ENCODE results near the gene CASP5.

The CASP5 gene

DNA sequence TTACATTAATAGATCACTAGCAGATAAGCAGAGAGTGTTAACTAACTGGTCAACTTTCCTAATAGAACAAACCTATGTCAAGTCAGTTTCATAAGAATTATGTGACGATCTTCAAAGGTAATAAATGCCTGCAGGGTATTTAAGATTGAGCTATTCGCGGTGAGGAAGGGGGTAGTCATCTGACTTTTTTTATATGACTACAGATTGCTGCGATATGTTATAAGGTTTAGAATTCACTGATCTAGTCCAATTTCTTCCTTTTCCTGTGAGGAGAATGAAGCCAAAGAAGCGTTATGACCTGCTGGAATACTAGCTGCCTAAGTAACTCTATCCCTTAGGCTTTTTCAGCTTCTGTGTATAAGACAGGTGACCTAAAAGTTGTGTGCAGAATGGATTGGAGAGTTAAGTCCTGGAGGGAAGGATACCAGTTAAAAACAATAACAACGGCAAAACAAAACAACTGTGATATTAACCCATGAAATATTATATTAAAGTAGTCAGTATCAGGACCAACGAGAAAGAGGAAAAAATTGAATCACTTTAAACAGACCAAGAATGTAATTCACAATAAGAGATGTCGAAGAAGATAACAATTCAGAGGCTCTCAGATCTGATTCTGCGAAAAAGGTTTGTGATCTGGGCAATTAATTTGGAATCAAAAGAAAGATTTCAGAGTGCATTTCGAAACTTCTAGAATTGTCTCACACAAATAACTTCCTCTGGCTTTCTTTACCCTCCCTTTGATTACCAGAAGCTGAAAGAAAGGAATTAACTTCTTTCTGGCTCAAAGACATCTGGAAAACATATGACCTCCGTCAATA, 55.2 kb downstream of the CASP5 start:
- DNase-seq (ENCODE audit: low read depth in 2 of 2) = no peak

DNA sequence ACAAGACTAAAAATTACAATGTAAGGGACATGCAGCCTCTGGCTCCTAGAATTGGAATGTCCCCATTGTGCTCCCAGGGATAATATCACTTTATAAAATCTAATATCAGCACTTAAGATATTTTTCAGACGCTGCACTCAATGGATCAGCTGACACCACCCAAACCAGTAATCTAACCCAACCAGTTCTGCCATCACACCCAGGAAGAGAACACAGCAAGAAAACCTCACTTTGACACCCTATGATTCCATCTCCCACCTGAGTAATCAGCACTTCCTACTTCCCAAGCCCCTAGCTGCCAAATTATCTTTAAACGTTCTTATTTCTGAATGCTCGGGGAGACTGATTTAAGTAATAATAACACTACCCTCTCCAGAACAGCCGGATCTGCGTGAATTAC, 57.2 kb downstream of the CASP5 start:
- no peak for DNase-seq (ENCODE audit: low read depth in 2 of 2)

DNA sequence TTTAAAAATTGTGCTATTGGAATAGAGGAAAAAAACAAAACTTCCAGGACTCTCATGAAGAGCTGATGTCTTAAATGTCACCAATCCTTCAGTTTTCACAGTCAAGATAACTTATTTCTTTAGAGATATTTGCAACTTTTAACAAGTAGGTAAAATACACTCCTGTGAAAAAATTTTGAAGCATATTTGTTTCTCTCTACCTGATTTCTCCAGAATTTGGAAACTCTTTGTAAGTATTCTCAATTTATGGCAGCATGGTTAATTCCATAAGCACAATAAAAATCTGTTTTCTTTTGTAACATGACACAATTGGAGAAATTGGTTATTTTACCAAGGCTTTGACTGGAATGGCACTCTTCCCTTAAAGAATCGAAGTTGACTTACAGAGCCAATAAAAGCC, 58.7 kb downstream of the CASP5 start:
- DNase-seq (ENCODE audit: low read depth in 2 of 2) = no peak

DNA sequence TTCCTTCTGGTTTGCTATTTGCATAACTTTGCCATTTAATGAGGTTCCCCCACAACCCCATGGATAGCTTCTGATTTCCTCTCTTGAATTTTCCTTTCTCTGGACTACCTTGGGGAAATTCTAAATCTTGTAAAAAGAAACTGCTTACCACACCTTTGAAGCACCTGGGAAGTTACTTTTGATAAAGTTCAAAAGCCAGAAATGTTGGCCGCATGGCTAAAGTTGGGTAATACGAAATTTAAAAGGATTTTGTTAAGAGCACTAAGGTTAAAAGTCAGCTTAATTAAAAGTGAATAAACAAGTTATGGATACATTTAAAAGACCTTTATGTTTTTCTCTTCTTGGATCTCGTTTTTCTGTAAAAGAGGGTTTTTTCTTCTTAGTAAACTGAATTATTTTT, 60.1 kb downstream of the CASP5 start:
- DNase-seq (ENCODE audit: low read depth in 2 of 2) = no peak

DNA sequence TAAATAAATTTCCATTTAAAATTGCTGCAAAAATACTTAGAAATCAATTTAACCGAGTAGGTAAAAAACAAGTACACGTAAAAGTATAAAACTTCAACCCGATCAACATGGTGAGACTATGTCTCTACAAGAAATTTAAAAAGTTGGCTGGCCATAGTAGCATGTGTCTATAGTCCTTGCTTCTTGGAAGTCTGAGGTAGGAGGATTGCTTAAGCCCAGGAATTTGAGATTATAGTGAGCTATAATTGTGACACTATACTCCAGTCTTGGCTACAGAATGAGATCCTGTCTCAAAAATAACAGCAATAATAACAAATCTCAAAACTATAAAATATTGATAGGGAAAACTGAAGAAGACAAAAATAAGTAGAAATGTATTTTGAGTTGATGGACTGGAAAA, 65.7 kb downstream of the CASP5 start:
- DNase-seq (ENCODE audit: low read depth in 2 of 2) = no peak

DNA sequence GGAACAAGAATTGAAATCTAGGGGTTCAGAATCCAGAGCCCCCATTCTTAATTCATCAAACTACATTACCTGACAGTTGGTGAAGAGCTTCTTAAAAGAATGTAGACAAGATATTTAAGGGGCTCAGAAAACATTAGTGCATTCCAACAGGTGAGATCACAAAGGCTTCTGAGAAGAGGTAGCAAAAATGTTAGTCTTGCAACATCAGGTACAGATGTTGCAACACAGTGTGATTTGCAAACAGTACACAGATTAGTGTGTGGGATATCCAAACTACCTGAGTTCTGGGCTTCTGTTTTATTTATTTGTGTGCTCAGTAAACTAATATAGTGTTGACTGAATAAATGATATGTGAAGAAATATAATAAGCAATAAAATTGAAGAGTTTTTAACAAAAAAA, 66.4 kb downstream of the CASP5 start:
- DNase-seq (ENCODE audit: low read depth in 2 of 2) = no peak

DNA sequence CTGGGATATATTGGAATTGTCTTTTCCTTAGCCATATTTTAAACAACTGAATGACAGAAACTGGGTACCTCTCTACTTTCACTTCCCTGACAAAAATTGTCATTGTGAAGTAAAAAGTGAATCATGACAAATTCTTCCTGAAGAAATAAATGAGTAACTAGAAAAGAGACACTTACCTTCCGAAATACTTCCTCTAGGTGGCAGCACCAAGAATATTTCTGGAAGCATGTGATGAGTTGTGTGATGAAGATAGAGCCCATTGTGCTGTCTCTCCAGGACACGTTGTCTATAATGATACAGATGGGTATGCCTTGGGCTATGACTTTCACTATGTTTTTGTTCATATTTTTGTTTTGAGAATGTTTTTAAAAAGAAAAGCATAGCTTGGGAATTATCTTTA, 76.1 kb downstream of the CASP5 start:
- DNase-seq (ENCODE audit: low read depth in 2 of 2) = no peak
